HG02870 (cell line): Measurements from ENCODE around the gene ZSWIM9.

Experiments
- ATAC-seq: cut with Tn5 transposase; IDR thresholded peaks from one replicate; pipeline ENCODE4 v1.9.1; 2021; ENCODE audit warnings: mild to moderate bottlenecking, moderate library complexity; ENCODE audit not compliant: unreplicated experiment

The ZSWIM9 gene

DNA sequence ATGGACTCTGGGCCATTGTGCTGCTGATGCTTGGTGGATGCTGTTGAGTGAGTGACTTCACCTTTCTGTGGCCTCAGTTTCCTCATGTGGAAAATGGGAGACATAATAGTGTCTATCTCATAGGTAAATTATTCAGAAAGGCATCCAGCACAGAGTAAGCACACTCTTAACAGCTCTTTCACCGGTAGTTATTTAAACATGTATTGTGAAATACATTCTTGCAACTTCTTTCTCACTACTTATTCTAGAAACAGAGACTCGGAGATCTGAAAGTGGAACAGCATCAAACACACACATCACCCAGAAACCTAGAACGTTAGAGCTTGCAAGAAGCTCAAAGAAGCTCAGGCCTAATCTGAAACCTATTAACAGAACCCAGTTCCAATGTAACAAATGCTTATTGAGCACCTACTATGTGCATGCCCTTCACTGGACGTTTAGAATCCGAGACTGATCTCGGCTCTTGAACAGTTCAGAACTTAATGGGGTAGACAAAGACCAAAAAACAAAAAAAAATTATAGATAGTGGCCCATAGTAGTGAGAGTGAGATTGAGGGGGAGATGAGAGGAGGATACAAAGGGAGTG is 4.1 kb downstream of the ZSWIM9 start:
- no peak for ATAC-seq

DNA sequence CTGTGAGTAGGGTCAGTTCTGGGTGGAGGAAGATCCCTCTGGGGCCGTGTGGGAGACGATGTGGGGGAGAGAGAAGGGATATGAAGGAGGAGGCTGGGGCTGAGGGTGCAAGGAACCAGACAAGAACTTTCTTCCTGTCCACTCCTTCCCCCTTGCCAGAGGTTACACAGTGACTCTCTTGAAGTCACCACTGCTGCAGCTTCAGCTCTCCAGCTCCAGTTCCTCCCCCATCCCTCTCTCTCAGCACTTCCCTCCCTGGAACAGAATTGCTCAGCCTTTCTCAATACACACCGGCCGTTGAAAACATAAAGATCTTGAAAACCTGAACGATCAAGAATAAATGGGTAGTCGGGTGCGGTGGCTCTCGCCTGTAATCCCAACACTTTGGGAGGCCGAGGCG is 5.1 kb downstream of the ZSWIM9 start:
- ATAC-seq, result no peak

DNA sequence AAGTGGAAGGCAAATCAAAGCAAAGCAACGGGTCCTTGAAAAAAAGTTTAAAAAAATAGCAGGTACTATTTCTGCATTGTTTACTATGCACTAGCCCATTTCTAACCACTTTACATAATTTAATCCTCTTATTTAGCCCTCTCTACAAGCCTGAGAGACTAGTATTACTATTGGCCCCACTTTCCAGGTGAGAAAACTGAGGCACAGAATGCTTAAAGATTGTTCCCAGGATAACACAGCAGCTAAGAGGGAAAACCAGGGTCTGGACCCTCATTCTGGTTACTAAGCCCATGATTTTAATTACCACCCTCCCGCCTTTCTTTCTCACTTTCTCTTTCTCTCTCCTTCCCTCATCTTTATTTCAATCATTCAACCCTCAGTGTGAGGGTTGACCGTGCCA is 5.7 kb downstream of the ZSWIM9 start:
- no peak for ATAC-seq

DNA sequence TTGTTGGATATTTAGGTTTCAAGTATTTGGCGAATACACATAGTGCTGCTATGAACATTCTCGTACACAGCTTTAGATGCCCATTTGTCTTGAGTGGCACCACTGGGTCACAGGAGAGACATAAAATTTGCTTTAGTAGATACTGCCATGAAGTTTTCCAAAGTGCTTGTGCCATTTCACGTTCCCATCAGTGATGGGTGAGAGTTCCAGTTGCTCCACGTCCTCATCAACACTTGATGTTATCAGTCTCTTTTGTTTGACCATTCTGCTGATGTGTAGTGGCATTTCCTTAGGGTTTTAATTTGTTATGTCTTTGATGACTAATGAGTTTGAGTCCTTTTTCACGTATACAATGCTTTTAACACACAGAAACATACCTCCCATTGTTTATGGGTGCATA is 11.0 kb downstream of the ZSWIM9 start:
- no peak for ATAC-seq

DNA sequence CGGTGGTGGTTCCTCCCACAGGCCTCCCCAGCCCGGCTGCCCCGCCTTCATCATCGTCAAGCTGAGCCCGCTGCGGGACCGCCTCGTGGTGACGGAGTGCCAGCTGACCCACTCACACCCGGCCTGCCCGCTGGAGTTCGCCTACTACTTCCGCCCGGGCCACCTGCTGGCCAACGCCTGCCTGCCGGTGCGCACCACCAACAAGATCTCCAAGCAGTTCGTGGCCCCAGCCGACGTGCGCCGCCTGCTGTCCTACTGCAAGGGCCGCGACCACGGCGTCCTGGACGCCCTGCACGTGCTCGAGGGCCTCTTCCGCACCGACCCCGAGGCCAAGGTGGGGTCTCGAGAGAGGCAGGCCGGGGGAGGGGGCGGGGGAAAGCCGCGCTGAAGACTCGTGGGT is 12.0 kb downstream of the ZSWIM9 start:
- ATAC-seq, result no peak

DNA sequence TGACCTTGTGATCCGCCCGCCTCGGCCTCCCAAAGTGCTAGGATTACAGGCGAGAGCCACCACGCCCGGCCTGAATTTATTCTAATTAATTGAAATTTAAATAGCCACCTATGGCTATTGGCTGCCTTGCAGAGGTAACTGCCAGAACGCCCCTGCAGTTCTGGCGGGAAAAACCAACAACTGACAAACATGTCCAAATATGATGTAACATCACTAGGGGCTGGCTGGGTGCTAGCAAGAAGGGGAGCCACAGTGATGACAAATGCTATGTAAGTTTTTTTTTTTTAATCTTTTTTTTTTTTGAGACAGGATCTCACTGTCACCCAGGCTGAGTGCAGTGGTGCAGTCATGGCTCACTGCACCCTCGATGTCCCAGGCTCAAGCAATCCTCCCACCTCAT is 12.9 kb downstream of the ZSWIM9 start:
- ATAC-seq, result no peak

DNA sequence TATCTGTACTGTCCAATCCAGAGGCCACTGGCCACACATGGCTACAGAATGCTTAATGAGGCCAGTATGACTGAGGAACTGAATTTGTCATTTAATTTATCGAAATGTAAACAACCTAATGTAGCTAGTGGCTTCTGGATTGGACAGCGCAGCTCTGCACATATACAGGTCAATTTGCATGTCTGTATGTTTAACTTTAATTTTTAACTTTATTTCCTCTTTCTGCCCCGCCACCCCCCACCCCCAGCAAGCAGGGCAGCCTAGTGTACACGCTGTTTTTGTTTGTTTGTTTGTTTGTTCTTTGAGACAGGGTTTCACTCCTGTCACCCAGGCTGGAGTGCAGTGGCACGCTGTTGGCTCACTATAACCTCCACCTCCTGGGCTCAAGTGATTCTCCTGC is 15.5 kb downstream of the ZSWIM9 start:
- ATAC-seq, result no peak

DNA sequence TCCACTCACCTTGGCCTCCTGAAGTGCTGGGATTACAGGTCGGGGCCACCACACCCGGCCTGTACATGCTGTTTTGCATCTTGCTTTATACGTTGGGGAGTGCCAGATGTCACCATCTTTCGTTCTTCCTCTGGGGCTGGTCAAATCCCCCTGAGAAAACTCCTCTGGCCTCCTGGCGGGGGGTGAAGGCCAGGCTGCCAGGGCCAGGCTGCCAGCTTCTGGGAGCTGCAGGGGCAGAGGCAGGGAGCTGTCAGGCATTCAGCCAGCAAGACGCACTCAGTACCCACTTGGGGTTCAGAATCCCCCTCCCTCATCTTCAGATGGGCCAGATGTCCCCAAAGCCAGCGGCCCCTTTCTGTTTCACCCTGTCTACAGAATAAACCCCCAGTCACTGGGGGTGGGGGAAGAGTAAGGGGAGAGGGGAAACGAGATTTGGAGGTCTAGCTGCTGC is 16.1 kb downstream of the ZSWIM9 start:
- ATAC-seq, result no peak

DNA sequence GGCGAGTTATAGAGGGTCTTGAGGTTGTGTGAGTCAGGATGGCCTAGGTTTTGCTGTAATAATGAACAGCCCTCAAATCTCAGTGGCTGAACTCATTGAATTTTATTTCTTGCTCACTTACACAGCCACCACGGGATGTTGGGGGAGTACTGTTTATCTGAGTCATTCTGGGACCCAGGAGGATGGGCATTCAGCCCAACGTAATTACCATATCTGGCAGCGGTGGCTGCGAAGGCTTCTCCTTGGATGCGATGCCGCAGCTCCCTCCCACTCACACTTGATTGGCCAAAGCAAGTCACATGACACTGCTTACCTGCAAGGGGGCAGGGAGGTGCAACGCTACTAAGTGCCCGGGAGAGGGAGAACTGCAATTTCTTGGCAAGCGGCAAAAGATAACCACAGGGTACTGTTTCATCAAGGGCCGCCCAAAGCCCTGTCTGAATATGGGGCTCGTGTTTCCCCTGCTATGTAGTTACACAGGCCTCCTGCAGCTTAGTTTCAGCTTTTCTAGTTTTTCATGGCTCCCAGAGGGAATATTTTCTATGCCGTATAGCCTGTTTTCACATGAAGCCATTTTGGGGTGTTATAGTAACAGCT is 19.9 kb downstream of the ZSWIM9 start:
- ATAC-seq, result no peak

DNA sequence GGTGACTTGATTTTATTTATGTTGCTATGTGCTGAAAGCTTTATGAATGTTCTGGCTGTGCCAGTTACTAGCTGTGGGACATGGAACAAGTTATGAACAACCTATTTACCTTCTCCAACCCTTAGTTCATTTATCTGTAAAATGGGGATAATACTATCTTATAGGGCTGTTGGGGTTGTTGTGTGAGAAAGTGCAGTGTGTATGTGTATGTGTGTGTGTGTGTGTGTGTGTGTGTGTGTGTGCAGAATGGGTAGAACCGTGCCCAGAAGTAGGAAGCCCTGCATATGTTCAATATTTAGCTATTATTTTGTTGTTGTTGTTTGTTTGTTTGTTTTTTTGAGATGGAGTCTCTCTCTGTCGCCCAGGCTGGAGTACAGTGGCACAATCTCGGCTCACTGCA is 20.4 kb downstream of the ZSWIM9 start:
- no peak for ATAC-seq

DNA sequence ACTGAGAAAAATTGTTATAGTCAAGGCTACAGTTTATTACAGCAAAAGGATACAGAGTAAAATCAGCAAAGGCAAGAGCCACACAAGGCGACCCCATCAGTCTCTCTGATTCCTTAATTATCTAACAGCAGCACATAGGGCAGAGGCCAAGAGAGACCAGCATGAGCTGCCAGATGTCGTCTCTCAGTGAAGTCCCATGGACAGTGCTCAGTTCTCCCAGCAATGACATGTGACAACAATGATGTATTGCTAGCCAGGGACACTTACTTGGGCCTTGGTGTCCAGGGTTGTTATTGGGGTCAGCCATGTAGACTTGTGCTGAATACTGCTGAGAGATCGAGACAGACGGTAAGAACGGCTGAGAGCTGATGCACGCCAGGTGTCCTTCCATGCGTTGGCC is 22.3 kb downstream of the ZSWIM9 start:
- ATAC-seq, result no peak

DNA sequence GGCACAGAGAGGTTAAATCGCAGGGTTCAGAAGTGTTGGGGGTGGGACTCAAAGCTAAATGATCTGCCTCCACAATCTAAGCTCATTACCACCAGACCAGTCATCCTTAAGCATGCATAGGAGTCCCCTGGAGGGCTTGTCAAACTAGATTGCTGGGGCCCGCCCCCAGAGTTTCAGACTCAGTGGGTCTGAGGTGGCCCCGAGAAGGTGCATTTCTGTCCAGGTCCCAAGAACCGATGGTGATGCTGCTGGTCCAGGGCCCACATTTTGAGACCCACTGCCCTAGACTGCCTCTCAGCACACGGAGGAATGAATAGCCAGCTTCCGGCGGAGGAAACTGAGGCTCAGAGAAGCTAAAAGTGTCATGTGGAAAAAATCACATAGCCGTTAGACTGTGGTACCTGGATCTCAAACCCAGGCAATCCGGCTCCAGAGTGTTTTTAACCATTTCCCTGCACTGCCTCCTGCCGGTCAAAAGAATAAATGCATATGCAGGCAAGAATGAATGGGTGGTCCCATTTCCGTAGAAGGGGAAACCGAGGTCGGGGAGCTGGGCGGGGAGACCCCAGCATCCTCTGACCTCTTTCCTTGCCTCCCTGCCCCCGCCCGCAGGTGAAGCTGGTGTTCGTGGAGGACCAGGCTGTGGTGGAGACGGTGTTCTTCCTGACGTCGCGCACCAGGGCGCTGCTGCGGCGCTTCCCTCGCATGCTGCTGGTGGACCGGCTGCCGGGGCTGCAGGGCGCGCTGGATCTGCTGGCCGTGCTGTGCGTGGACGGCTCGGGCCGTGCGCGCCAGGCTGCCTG is 23.8 kb downstream of the ZSWIM9 start:
- no peak for ATAC-seq

DNA sequence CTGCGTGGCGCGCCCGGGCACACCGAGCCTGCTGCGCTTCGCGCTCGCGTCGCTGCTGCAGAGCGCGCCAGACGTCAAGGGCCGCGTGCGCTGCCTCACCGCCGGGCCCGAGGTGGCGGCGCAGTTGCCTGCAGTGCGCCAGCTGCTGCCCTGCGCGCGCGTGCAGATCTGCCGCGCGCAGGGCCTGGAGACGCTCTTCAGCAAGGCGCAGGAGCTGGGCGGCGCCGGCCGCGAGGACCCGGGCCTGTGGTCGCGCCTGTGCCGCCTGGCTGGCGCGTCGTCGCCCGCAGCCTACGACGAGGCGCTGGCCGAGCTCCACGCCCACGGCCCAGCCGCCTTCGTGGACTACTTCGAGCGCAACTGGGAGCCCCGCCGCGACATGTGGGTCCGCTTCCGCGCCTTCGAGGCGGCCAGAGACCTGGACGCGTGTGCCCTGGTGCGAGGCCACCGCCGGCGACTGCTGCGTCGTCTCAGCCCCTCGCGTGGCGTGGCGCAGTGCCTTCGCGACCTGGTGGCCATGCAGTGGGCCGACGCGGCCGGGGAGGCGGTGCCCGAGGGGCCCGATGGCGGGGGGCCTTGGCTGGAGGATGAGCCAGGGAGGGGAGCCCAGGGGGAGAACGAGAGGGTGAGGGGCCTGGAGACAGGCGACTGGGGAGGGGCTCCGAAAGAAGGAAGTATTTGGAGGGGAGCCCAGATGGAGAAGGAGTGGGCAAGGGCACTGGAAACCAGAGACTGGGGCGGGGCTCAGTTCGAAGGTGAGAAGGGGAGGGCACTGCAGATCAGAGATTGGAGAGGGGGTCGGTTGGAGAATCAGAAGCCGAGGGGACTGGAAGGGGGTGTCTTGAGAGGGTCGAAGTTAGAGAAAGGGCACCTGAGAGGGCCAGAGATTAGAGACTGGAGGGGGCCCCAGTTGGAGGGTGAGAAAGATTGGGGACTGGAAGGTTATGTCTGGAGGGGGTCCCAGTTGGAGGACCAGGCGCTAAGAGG is 24.7 kb downstream of the ZSWIM9 start:
- ATAC-seq, result no peak

DNA sequence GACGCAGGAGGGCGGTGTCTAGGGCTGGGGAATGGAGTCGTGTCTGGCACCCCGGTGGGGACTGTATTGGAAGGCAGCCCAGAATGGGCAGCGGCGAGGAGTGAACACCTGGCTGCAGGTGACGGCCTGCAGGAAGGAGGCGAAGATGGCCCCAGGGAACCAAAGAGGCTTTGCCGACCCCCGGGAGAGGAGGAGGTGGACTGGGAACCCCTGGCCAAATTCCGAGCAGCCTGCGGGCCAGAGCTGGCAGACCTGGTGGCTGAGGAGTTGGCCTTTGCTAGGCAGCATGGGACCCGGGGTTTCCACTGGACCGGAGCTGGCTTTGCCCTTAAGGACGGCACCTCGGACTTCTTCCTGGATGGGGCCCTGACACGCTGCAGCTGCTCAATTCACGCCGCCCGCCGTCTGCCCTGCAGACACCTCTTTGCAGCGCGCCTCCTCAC is 25.9 kb downstream of the ZSWIM9 start:
- no peak for ATAC-seq

DNA sequence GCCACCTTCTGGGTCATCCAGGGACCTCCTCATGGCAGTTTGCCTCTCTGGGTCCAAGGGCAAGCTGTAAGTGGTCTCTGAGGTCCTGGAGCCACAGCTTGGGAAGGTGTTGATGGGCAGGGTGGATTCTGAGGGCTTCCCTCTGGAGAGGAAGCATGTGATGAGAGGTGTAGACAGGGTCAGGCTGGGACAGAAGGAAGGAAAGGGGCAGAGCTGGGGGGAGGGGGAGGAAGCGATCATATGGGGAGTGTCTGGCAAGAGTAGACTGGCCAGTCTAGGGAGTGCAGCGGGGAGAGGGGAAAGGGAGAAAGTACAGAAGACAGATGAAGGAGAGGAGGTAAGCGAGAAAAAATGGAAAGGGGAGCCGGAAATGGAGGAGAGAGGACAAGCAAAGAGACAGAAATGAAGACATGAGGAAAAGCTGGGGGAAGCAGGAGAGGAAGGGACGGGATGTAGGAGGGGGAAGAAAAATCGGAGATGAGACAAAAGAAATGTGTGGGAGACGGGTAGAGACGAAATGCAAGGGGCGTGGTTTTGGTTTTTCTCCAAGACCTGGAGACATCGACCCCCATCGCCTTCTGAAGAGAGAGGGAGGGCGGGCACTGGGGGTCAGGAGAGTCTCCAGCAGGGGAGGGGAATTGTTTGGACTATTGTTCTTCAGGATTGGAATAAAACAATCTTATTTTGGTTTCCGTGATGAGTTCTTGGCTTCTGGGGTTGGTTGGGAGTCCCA is 26.6 kb downstream of the ZSWIM9 start:
- no peak for ATAC-seq

DNA sequence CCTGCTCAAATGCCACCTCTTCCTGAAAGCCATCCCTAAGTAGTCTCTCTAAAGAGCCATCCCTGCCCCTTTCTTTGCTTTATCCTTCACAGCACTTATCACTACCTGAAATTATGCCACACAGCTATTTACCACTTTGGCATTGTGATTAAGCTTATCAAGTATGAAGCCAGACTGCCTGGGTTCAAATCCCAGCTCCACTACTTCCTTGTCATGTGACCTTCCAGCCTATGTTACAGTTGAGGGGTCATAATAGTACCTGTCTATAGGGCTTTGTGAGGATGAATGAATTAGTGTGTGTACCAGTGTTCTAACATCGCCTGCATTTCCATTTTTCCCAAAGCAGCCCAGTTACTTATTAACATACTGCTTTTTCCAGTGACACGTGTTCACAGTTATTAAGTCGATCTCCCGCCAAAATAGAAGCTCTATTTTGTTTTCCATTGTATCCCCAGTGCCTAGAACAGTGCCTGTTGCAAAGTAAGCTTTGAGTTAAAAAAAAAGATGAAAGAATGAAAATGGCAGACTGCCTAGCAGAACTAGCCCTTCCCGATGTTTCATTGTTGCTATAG is 32.8 kb downstream of the ZSWIM9 start:
- no peak for ATAC-seq

DNA sequence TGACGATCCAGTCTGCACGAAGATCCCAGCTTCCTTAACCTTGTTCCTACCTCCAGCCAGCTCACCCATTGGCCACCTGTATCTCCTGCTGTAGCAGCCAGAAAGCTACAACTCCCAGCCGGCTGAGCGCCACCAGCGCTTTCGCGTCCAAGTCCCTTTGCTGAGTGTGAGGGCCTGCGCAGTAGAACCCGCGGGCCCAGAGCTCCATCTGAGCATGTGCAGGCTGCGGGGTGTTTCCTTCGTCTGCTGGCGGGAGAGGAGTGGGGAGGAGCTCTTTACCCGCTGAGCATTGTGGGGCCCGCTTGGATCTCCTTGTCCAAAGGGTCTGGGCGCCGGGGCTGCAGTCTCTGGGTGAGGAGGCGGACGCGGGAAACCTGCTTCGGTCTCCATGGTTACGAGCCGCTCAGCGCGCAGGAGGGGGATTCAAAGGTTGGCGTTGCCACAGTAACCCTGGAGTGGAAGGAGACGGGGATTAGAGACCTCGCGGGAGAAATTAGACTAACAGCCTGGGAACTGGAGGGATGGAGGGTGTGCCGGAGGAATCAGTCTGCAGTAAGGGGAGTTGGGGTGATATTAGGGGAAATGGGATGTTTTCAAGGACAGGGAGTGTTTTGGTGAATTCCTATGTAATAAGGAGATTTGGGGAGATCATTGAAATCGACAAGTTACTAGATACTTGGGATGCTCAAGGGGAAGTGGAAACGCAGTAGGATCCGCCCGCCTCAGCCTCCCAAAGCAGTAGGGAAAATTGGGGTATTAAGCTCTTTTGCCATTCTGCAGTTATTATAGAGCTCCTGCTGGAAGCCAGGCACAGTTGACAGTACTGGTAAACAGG is 33.5 kb downstream of the ZSWIM9 start:
- ATAC-seq, result peak; percentile 94

DNA sequence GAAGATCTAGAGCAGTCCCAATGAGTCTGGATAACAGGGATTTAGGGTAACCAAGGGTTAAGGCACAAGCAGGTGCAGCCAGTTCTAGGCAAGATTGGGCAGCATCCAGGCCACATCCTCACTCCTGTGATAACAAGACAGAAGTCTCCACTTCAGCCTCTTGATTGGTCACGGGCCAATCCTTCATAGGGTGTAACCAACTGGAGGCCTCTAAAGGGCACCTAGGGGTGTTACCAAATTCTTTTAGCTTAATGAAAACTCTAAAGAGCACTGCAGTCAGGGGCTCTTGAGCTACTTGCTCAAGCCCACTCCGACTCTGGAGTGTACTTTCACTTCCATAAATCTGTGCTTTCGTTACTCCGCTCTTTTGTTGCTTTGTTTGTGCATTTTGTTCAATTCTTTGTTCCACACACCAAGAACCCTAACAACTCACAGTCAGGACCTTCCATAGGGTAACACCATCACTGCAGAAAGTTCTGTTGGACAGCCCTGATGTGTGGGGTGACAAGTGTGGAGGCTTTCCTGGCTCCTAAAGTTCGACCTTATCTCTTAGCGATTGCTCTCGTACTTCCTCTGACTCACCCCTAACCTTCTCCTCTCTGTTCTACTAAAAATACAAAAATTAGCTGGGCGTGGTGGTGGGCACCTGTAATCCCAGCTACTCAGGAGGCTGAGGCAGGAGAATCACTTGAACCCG is 36.1 kb downstream of the ZSWIM9 start:
- no peak for ATAC-seq

DNA sequence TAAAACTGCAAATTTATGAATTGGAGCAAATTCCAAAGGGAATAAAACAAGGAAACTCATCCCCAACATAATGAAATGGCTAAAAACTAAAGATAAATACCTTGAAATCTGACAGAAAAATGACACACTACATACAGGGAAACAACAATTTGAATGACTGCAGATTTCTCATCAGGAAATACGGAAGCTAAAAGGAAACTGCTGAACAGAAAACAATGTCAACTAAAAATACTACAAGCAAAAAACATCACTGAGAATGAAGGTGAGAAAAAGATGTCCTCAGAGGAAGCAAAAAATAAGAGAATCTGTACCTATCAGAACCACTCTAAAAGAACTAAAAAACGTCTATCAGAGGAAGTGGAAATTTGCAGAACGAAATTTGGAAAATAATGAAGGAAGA is 39.5 kb downstream of the ZSWIM9 start:
- no peak for ATAC-seq
